ENCODE data around the gene APOL4.
A peak's percentile ranks its signal among the peaks of the same experiment; 100 is the strongest.
"Not testable (repeated sequence)": the region's sequence is repeated elsewhere in the genome, so short reads cannot be mapped to it uniquely, and the experiment has no call there.

APOL4 gene

DNA sequence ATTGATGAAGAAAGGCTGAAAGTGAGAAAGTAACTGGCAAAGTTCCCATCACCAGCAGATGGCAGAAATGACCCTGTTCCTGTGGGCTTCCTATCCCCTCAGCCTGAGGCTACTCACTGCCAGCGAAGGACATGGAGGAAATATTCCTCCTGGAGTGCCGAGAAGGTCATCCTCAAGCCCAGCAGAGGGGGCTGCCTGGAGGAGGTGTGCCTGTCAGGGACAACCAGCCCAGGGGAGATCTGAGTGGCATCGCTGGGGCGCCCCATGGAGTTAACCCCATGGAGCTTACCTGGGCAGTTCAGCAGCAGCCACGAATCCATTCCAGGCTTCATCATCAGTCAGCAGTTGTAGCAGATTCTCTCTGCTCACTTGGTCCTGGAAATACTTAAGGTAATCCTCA, 29.4 kb upstream of the APOL4 start:
- H3K14ac ChIP-seq (ENCODE audit: low read length); H3K9me3 ChIP-seq (replicated peaks in 1 of 2; ENCODE audit: control insufficient read depth in 2 of 2, insufficient read depth in 1 of 2, low read depth in 1 of 2, low read length in 2 of 2); H3K4me3 ChIP-seq (ENCODE audit: low read length in 2 of 2); H3K4me1 ChIP-seq (ENCODE audit: control insufficient read depth in 2 of 2, insufficient read depth in 1 of 2, low read depth in 1 of 2, low read length in 2 of 2); H2AFZ ChIP-seq (ENCODE audit: low read length); H3K79me1 ChIP-seq (ENCODE audit: low read depth, low read length); H4K8ac ChIP-seq (ENCODE audit: low read depth, low read length); H3K4ac ChIP-seq (ENCODE audit: low read length); H2BK12ac ChIP-seq (ENCODE audit: low read length); H2BK15ac ChIP-seq (ENCODE audit: low read length); H3K9ac ChIP-seq (ENCODE audit: low read depth, low read length, poor library complexity); H3K18ac ChIP-seq (ENCODE audit: low read length); H3K27me3 ChIP-seq (ENCODE audit: control insufficient read depth in 3 of 3, insufficient read depth in 3 of 3, low read depth in 1 of 3, low read length in 3 of 3); H2BK5ac ChIP-seq (ENCODE audit: low read length); H2AK5ac ChIP-seq (ENCODE audit: low read depth, low read length); H3K27ac ChIP-seq (replicated peaks; ENCODE audit: low read length); H3K4me2 ChIP-seq (ENCODE audit: insufficient read depth, low read length, poor library complexity, severe bottlenecking); H4K91ac ChIP-seq (ENCODE audit: low read depth, low read length, poor library complexity); DNase-seq (ENCODE audit: low spot score); H3K23ac ChIP-seq (ENCODE audit: low read depth, low read length, poor library complexity); H2BK120ac ChIP-seq (ENCODE audit: low read depth, low read length): not testable (repeated sequence)
- H3K36me3 ChIP-seq (replicated peaks in 1 of 2; ENCODE audit: control insufficient read depth in 2 of 2, insufficient read depth in 2 of 2, low read length in 2 of 2): peaks cover 0 to 56% of the 10 kb centered on the region in 2 donors
- no CpG with 5 or more reads among the region's 5 CpGs for WGBS, 2 donors (ENCODE audit: extremely low coverage in 2 of 2, insufficient read length in 2 of 2, insufficient replicate concordance in 1 of 2)

DNA sequence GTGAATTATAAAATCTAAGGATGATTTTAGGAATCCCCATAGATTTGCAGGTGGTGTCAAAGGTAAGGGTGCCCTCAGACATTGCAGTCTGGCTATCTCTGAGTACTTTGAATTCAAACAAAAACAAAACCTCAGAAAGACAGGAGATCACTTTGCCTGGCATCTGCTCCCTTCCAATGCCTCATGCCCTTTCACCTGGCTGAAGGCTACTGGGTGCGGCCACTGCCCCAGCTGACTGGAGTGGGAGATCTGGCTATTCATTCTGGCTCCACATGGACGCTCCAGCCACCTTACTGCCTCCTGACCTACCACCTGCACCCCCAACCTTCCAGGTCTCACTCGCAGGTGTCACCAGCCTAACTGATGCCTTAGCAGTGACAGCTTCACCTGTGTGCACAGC, 28.0 kb upstream of the APOL4 start:
- H2BK12ac ChIP-seq (ENCODE audit: low read length); H2AFZ ChIP-seq (ENCODE audit: low read length); H2AK5ac ChIP-seq (ENCODE audit: low read depth, low read length); H3K23ac ChIP-seq (ENCODE audit: low read depth, low read length, poor library complexity); H3K27me3 ChIP-seq (ENCODE audit: control insufficient read depth in 3 of 3, insufficient read depth in 3 of 3, low read depth in 1 of 3, low read length in 3 of 3); H3K4ac ChIP-seq (ENCODE audit: low read length); H4K91ac ChIP-seq (ENCODE audit: low read depth, low read length, poor library complexity); H3K27ac ChIP-seq (replicated peaks; ENCODE audit: low read length); H3K4me3 ChIP-seq (ENCODE audit: low read length in 2 of 2); H3K4me1 ChIP-seq (ENCODE audit: control insufficient read depth in 2 of 2, insufficient read depth in 1 of 2, low read depth in 1 of 2, low read length in 2 of 2); H2BK15ac ChIP-seq (ENCODE audit: low read length); H3K9me3 ChIP-seq (replicated peaks in 1 of 2; ENCODE audit: control insufficient read depth in 2 of 2, insufficient read depth in 1 of 2, low read depth in 1 of 2, low read length in 2 of 2); DNase-seq (ENCODE audit: low spot score); H3K79me1 ChIP-seq (ENCODE audit: low read depth, low read length); H3K14ac ChIP-seq (ENCODE audit: low read length); H3K9ac ChIP-seq (ENCODE audit: low read depth, low read length, poor library complexity); H2BK5ac ChIP-seq (ENCODE audit: low read length); H3K18ac ChIP-seq (ENCODE audit: low read length); H3K4me2 ChIP-seq (ENCODE audit: insufficient read depth, low read length, poor library complexity, severe bottlenecking); H4K8ac ChIP-seq (ENCODE audit: low read depth, low read length); H2BK120ac ChIP-seq (ENCODE audit: low read depth, low read length): not testable (repeated sequence)
- no CpG with 5 or more reads among the region's 3 CpGs for WGBS, 2 donors (ENCODE audit: extremely low coverage in 2 of 2, insufficient read length in 2 of 2, insufficient replicate concordance in 1 of 2)
- peaks cover 0 to 52% of the 10 kb centered on the region in 2 donors for H3K36me3 ChIP-seq (replicated peaks in 1 of 2; ENCODE audit: control insufficient read depth in 2 of 2, insufficient read depth in 2 of 2, low read length in 2 of 2)

DNA sequence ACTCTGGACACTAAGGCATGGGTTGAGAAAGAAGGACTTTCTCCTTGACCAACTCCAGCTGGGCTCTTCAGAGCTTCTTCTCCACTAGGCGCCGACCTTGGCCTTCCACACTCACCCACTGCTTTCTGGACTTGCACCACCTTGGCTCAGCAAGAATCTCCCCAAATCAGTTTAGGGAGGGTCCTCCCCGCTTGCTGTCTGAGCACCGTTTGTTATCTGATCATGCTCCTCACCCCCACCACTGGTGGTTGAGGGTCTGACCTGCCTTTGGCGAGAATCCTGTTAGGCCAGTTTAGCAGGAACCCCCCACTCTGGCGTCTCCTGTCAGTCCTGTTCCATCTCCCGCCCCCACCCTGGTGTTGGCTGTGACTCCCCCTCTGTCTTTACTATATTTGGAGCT, 27.3 kb upstream of the APOL4 start:
- no CpG with 5 or more reads among the region's 7 CpGs for WGBS, 2 donors (ENCODE audit: extremely low coverage in 2 of 2, insufficient read length in 2 of 2, insufficient replicate concordance in 1 of 2)
- peak overlapping the region; percentile 9 for H3K18ac ChIP-seq (ENCODE audit: low read length)

DNA sequence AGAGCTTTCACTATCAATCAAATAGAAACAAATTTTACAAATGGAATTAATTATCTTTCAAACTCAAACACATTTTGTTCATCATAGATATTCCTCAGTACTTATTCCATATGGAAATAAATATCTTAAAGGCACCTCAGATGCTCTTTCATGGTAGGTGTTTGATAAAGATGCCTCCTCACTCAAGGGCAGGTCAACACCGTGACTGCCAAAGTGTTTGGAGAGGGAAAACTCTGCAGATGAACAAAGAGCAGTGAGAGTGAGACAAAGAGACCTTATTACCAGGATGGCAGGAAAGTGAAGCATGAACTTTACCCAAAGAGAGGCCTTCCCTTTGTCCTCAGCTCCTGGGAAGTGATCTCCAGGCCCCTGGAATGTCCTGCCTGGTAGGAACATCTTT, 26.8 kb upstream of the APOL4 start:
- not testable (repeated sequence) for H2BK120ac ChIP-seq (ENCODE audit: low read depth, low read length); H4K91ac ChIP-seq (ENCODE audit: low read depth, low read length, poor library complexity); H2BK12ac ChIP-seq (ENCODE audit: low read length); H2AFZ ChIP-seq (ENCODE audit: low read length); H3K4ac ChIP-seq (ENCODE audit: low read length); H3K27me3 ChIP-seq (ENCODE audit: control insufficient read depth in 3 of 3, insufficient read depth in 3 of 3, low read depth in 1 of 3, low read length in 3 of 3); H2BK5ac ChIP-seq (ENCODE audit: low read length); H3K9ac ChIP-seq (ENCODE audit: low read depth, low read length, poor library complexity); H3K4me1 ChIP-seq (ENCODE audit: control insufficient read depth in 2 of 2, insufficient read depth in 1 of 2, low read depth in 1 of 2, low read length in 2 of 2); H3K27ac ChIP-seq (replicated peaks; ENCODE audit: low read length); H3K9me3 ChIP-seq (replicated peaks in 1 of 2; ENCODE audit: control insufficient read depth in 2 of 2, insufficient read depth in 1 of 2, low read depth in 1 of 2, low read length in 2 of 2); DNase-seq (ENCODE audit: low spot score); H3K23ac ChIP-seq (ENCODE audit: low read depth, low read length, poor library complexity); H3K18ac ChIP-seq (ENCODE audit: low read length); H3K79me1 ChIP-seq (ENCODE audit: low read depth, low read length); H3K4me2 ChIP-seq (ENCODE audit: insufficient read depth, low read length, poor library complexity, severe bottlenecking); H3K14ac ChIP-seq (ENCODE audit: low read length); H3K4me3 ChIP-seq (ENCODE audit: low read length in 2 of 2); H4K8ac ChIP-seq (ENCODE audit: low read depth, low read length); H2BK15ac ChIP-seq (ENCODE audit: low read length); H2AK5ac ChIP-seq (ENCODE audit: low read depth, low read length)
- H3K36me3 ChIP-seq (replicated peaks in 1 of 2; ENCODE audit: control insufficient read depth in 2 of 2, insufficient read depth in 2 of 2, low read length in 2 of 2): peaks cover 0 to 51% of the 10 kb centered on the region in 2 donors
- no CpG with 5 or more reads among the region's 1 CpG for WGBS, 2 donors (ENCODE audit: extremely low coverage in 2 of 2, insufficient read length in 2 of 2, insufficient replicate concordance in 1 of 2)

More for the DNA sequence above, 27.3 kb upstream of the APOL4 start:
- no peak overlapping the region for H2BK12ac ChIP-seq (ENCODE audit: low read length)
- no peak overlapping the region for H3K23ac ChIP-seq (ENCODE audit: low read depth, low read length, poor library complexity)
- H3K27me3 ChIP-seq (ENCODE audit: control insufficient read depth in 3 of 3, insufficient read depth in 3 of 3, low read depth in 1 of 3, low read length in 3 of 3): no peaks in the 10 kb centered on the region
- H2BK15ac ChIP-seq (ENCODE audit: low read length): no peak overlapping the region
- H4K91ac ChIP-seq (ENCODE audit: low read depth, low read length, poor library complexity): no peak overlapping the region
- H4K8ac ChIP-seq (ENCODE audit: low read depth, low read length): no peak overlapping the region
- no peak overlapping the region for H2AK5ac ChIP-seq (ENCODE audit: low read depth, low read length)
- H3K36me3 ChIP-seq (replicated peaks in 1 of 2; ENCODE audit: control insufficient read depth in 2 of 2, insufficient read depth in 2 of 2, low read length in 2 of 2): peaks cover 0 to 52% of the 10 kb centered on the region in 2 donors
- H2AFZ ChIP-seq (ENCODE audit: low read length): no peak overlapping the region
- H3K14ac ChIP-seq (ENCODE audit: low read length): no peak overlapping the region
- H3K4me3 ChIP-seq (ENCODE audit: low read length in 2 of 2): no peak overlapping the region
- DNase-seq (ENCODE audit: low spot score): no peak
- peaks cover 0 to 3% of the 10 kb centered on the region in 2 donors for H3K4me1 ChIP-seq (ENCODE audit: control insufficient read depth in 2 of 2, insufficient read depth in 1 of 2, low read depth in 1 of 2, low read length in 2 of 2)
- no peaks in the 10 kb centered on the region for H3K9me3 ChIP-seq (replicated peaks in 1 of 2; ENCODE audit: control insufficient read depth in 2 of 2, insufficient read depth in 1 of 2, low read depth in 1 of 2, low read length in 2 of 2)
- no peak overlapping the region for H2BK120ac ChIP-seq (ENCODE audit: low read depth, low read length)
- no peak overlapping the region for H3K4me2 ChIP-seq (ENCODE audit: insufficient read depth, low read length, poor library complexity, severe bottlenecking)
- H3K27ac ChIP-seq (replicated peaks; ENCODE audit: low read length): no peak overlapping the region
- H3K9ac ChIP-seq (ENCODE audit: low read depth, low read length, poor library complexity): no peak overlapping the region
- no peaks in the 10 kb centered on the region for H3K79me1 ChIP-seq (ENCODE audit: low read depth, low read length)
- no peak overlapping the region for H2BK5ac ChIP-seq (ENCODE audit: low read length)
- H3K4ac ChIP-seq (ENCODE audit: low read length): no peak overlapping the region
